HEK293T (cell line): ENCODE results near the gene SLC38A1.
"Not testable (repeated sequence)": the region's sequence is repeated elsewhere in the genome, so short reads cannot be mapped to it uniquely, and the experiment has no call there.

Experiments used
- CTCF ChIA-PET: fragments of 350-600 bp; formaldehyde crosslinking; extraction: SDS; loops from one replicate; lab custom pipeline; 2021; ENCODE audit warnings: antibody characterized with exemption, inconsistent platforms; lab: Yijun Ruan, JAX
- POLR2A ChIA-PET: fragments of 350-600 bp; formaldehyde crosslinking; extraction: SDS; loops from one replicate; lab custom pipeline; 2020; ENCODE audit warnings: antibody characterized with exemption, inconsistent platforms; lab: Yijun Ruan, JAX
- DNase-seq: peaks from one replicate; pipeline ENCODE4 v3.0.0; 2012; ENCODE audit warnings: mixed read lengths; ENCODE audit errors: extremely low spot score
- ARNT ChIP-seq: fragments of 450-650 bp; IDR thresholded peaks from 2 replicates; pipeline ENCODE4 v1.6.1; 2017; ENCODE audit warnings: mild to moderate bottlenecking
- BHLHE40 ChIP-seq: fragments of 450-650 bp; IDR thresholded peaks from 2 replicates; pipeline ENCODE4 v1.6.1; 2016; ENCODE audit warnings: mild to moderate bottlenecking, moderate library complexity, borderline replicate concordance
- CTBP1 ChIP-seq: fragments of 450-650 bp; IDR thresholded peaks from 2 replicates; pipeline ENCODE4 v1.6.1; 2016; ENCODE audit warnings: borderline replicate concordance
- ELF4 ChIP-seq: fragments of 450-650 bp; IDR thresholded peaks from 2 replicates; pipeline ENCODE4 v1.6.1; 2017; ENCODE audit warnings: antibody characterized with exemption
- FOXA1 ChIP-seq: fragments of 450-650 bp; IDR thresholded peaks from 2 replicates; pipeline ENCODE4 v1.6.1; 2016; ENCODE audit warnings: mild to moderate bottlenecking
- FOXK2 ChIP-seq: fragments of 450-650 bp; IDR thresholded peaks from 2 replicates; pipeline ENCODE4 v1.6.1; 2016; ENCODE audit warnings: mild to moderate bottlenecking
- FOXM1 ChIP-seq: fragments of 450-650 bp; IDR thresholded peaks from 2 replicates; pipeline ENCODE4 v1.6.1; 2017; ENCODE audit warnings: mild to moderate bottlenecking, borderline replicate concordance
- HDGF ChIP-seq: fragments of 450-650 bp; IDR thresholded peaks from 2 replicates; pipeline ENCODE4 v1.6.1; 2017; ENCODE audit warnings: antibody characterized with exemption, borderline replicate concordance
- L3MBTL2 ChIP-seq: fragments of 450-650 bp; conservative IDR thresholded peaks from 2 replicates; pipeline ENCODE4 v1.6.1; 2016; ENCODE audit warnings: mild to moderate bottlenecking
- LEF1 ChIP-seq: fragments of 450-650 bp; IDR thresholded peaks from 2 replicates; pipeline ENCODE4 v1.6.1; 2017; ENCODE audit warnings: mild to moderate bottlenecking, borderline replicate concordance
- NFRKB ChIP-seq: fragments of 450-650 bp; IDR thresholded peaks from 2 replicates; pipeline ENCODE4 v1.6.1; 2016; ENCODE audit warnings: mild to moderate bottlenecking, moderate library complexity
- SP1 ChIP-seq: fragments of 450-650 bp; IDR thresholded peaks from 2 replicates; pipeline ENCODE4 v1.6.1; 2017
- SUZ12 ChIP-seq: fragments of 450-650 bp; IDR thresholded peaks from 2 replicates; pipeline ENCODE4 v1.6.1; 2016; ENCODE audit warnings: mild to moderate bottlenecking
- TARDBP ChIP-seq: fragments of 450-650 bp; IDR thresholded peaks from 2 replicates; pipeline ENCODE4 v1.6.1; 2016
- ZNF384 ChIP-seq: fragments of 450-650 bp; IDR thresholded peaks from 2 replicates; pipeline ENCODE4 v1.6.1; 2016
- TF ChIP-seq, protein P1 (sequence below): fragments of 450-650 bp; IDR thresholded peaks from 2 replicates; pipeline ENCODE4 v1.6.1; 2016

SLC38A1 gene

DNA sequence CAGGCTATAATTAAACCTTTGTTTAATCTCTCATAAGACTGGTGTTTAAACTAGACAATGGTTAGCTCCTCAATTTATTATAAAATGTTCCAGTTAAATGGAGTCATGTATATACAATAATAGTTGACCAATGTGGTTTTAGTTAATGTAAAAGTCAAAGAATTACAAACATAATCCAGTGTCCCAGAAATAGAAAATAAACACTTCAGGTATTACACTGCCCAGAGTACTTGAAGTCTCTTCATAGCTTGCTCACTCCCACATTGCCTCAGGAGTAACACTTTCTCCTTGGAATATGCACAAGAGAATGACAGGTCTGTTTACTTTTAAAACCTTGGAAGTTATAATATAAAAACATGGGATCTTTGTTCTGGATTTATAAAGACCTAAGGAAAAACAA lies 60.5 kb downstream of the SLC38A1 start:
- CTCF ChIA-PET, result no interaction called here
- POLR2A ChIA-PET, result no interaction called here
- DNase-seq, result no peak
- TF ChIP-seq L3MBTL2, result no peak
- TF ChIP-seq ELF4, result no peak
- no peak for TF ChIP-seq BHLHE40
- TF ChIP-seq SUZ12, result no peak
- no peak for TF ChIP-seq CTBP1
- no peak for TF ChIP-seq HDGF

DNA sequence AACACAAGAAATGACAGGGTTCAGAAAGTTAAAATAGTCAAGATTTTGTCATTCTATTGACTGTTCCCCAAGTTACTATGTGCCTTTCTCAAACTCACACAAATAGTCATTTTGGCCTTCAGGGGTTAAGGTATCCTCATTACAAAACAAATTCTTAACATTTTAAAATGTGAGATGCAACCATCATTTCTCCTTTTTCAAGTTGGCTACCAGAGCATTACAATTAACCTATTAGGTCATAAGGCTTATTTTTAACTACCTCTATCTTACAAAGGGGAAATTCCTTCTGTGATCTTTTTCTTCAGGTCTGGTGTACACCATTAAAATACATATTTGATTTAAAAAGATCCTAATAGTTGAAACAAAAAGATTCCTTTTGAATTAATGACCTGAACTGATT lies 61.2 kb downstream of the SLC38A1 start:
- no peak for DNase-seq
- TF ChIP-seq LEF1 (no peak), FOXK2 (no peak), FOXA1 (no peak)
- ChIA-PET CTCF (no interaction called here), POLR2A (no interaction called here)

DNA sequence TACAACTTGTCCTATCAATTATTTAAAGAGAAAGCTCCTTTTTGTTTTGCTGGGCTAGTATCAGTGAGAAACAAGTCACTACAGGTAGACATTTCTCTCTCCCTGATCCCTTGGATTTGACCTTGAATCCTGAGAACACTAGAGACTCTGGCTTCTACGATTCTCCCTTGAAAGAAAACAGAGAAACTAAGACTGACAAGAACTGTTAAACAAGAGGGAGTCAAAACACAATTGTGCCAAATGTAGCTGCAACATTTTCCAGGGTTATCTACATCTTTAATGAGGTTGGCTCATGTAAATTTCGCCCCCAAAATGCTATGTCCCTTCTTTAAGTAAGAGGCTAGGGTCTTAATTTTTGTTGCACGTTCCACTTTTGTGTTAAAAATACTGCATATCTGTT lies 62.4 kb downstream of the SLC38A1 start:
- TF ChIP-seq FOXA1 (no peak), BHLHE40 (no peak)
- POLR2A ChIA-PET, result no interaction called here
- DNase-seq, result no peak
- CTCF ChIA-PET, result no interaction called here

DNA sequence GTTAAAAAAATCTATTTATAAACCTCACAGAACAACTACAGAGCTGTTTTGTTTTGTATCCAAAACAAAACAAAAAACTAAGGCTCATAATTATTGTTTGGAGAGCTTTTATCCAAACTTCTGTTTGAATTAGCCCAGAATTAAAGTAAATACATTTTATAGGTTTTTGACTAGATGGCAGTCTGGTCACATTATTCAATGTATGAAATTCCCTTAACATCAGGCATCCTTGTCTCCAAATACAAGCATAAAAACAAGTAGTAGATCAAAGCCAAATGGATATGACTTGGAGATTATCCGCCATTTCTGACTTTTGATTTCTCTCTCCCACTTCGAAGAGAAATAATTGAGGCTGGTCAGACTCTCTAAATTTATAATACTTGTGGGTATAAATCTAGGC lies 63.5 kb downstream of the SLC38A1 start:
- TF ChIP-seq, protein P1, sequence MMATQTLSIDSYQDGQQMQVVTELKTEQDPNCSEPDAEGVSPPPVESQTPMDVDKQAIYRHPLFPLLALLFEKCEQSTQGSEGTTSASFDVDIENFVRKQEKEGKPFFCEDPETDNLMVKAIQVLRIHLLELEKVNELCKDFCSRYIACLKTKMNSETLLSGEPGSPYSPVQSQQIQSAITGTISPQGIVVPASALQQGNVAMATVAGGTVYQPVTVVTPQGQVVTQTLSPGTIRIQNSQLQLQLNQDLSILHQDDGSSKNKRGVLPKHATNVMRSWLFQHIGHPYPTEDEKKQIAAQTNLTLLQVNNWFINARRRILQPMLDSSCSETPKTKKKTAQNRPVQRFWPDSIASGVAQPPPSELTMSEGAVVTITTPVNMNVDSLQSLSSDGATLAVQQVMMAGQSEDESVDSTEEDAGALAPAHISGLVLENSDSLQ, result no peak
- TF ChIP-seq ARNT (no peak), FOXK2 (no peak), SUZ12 (no peak), BHLHE40 (no peak), TARDBP (no peak), HDGF (no peak), SP1 (no peak)
- ChIA-PET CTCF (interaction anchor here (1.4 kb wide), 1 partner anchor 80 kb away, joined by 3 read pairs; no protein-coding TSS in a partner anchor), POLR2A (no interaction called here)
- no peak for DNase-seq

DNA sequence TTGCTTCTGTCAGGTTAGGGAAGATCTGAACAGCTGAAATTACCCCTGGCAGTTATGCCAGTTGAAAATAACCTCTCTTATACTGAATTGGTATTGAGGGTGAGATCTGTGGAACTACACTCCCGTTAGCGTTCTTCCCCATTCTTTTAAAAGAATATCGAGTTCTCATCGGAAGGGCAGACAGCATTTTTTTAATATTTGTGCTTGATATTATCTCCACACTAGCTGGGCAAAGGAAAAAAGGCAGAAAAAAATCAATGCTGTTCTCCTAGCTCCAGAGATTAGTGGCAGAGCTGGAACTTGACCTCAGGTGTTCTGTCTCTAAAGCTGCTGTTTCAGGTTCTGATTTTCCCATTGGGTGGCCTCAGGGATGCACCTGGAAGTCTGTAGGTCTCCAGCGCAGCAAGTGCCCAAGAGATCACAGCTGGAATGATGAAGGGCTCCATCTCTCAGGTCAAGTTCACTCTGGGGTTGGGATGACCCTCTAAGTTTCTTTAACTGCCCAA lies 67.5 kb downstream of the SLC38A1 start:
- no peak for TF ChIP-seq ELF4
- DNase-seq, result no peak
- ChIA-PET POLR2A (no interaction called here), CTCF (no interaction called here)

DNA sequence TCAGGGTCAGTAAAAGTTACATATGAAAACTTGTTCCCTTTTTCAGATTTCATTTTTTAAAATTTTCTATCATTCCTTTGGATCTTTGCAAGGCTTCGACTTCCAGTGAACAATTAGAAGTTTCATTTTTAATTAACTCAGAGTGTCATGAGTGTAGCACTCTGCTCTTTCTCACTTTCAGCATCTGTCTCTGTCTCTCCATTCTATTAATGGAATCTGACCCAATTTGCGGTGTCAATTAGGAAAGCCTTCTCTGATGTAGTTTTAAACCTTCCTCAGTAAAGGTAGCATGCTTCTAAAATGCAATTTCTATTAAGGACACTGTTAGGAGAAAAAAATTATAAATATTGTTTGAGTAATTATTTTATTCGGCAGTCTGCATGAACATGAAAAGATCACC lies 68.3 kb downstream of the SLC38A1 start:
- TF ChIP-seq NFRKB (no peak), SUZ12 (no peak), ELF4 (no peak), ZNF384 (no peak), FOXK2 (no peak), CTBP1 (no peak), LEF1 (no peak), ARNT (no peak)
- TF ChIP-seq, protein P1, result no peak
- no peak for DNase-seq
- CTCF ChIA-PET, result no interaction called here
- POLR2A ChIA-PET, result no interaction called here

DNA sequence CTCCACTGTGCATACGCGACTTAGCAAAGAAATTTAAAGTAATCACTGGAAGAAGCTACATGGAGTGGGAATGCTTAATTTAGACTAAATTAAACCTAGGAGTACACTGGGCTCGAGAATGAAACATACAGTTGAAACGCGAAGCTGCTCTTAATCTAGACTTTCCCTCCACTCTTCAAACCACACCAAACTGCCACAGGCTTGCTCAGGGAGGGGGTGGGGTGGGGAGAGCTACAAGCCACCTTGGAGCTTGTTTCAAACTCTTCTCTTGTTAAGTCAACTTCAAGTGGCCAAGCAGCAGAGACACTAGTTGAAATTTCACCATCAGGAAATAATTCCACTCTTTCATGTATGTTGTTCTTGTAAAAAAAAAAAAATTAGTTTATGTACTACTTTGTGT lies 69.9 kb downstream of the SLC38A1 start:
- ChIA-PET POLR2A (no interaction called here), CTCF (no interaction called here)
- TF ChIP-seq CTBP1, result no peak
- no peak for TF ChIP-seq BHLHE40
- TF ChIP-seq FOXM1, result no peak
- no peak for TF ChIP-seq ARNT
- no peak for TF ChIP-seq FOXA1
- no peak for TF ChIP-seq ELF4
- TF ChIP-seq, protein P1, result no peak
- no peak for TF ChIP-seq LEF1
- no peak for TF ChIP-seq NFRKB
- no peak for TF ChIP-seq TARDBP
- TF ChIP-seq SP1, result no peak
- no peak for TF ChIP-seq FOXK2
- TF ChIP-seq ZNF384, result no peak
- TF ChIP-seq SUZ12, result no peak
- no peak for TF ChIP-seq HDGF
- TF ChIP-seq L3MBTL2, result no peak
- no peak for DNase-seq

DNA sequence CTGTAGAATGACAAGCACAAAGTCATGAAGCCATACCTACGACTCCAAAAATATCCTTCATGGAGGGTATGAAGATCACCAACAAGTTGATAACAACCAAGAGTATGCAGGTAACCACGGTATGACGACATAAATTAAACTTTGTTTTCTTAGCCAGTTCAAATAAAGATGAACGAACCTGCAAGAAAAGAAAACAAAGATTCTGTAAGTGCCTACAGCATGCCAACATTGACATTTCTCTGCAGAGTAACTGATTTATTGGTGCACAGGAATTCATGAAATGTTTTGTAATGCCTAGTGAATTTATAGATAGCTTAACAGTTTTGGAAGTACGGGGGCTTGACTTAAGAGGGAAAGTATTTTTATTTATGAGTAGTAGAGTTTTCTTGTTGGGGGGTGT lies 71.0 kb downstream of the SLC38A1 start:
- ChIA-PET CTCF (no interaction called here), POLR2A (no interaction called here)
- TF ChIP-seq LEF1 (no peak), HDGF (no peak)
- no peak for DNase-seq

DNA sequence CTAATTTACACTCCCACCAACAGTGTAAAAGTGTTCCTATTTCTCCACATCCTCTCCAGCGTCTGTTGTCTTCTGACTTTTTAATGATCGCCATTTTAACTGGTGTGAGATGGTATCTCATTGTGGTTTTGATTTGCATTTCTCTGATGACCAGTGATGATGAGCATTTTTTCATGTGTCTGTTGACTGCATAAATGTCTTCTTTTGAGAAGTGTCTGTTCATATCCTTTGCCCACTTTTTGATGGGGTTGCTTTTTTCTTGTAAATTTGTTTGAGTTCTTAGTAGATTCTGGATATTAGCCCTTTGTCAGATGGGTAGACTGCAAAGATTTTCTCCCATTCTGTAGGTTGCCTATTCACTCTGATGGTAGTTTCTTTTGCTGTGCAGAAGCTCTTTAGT lies 78.3 kb downstream of the SLC38A1 start:
- POLR2A ChIA-PET, DNase-seq, CTCF ChIA-PET: not testable (repeated sequence)
